ENCODE measurements around the gene MAPKBP1. TPM values are rescaled to one million over a fixed set of nuclear protein-coding genes. Genes with fewer than 3 reads are reported as not detected.
A peak's percentile ranks its signal among the peaks of the same experiment; 100 is the strongest.

Gene MAPKBP1
- total RNA-seq, 2 experiments from 2014 or later: 16.6 to 17.2 TPM

- intact Hi-C loops (cut with micrococcal nuclease): loop anchor here (1.0 kb wide), 1 partner anchor 39 kb away; no protein-coding TSS in a partner anchor
- peaks cover 4% of the 10 kb centered on the region for H3K36me3 Mint-ChIP-seq (ENCODE audit: low read depth)
- ChIA-PET POLR2A (interaction anchor here (0.6 to 3.8 kb wide), 5 partner anchors 10 to 148 kb away, joined by 3 to 29 read pairs (median 3); partner anchors contain the start of gene MAPKBP1), CTCF (interaction anchor here (0.6 to 15.8 kb wide), 43 partner anchors 9 to 395 kb away, joined by 3 to 337 read pairs (median 4); partner anchors contain the start of genes MAPKBP1, SPTBN5 and TYRO3)
- TF ChIP-seq CTCF (IDR thresholded peaks at IDR 0.05): peak; percentile 92
- H3K9me3 Mint-ChIP-seq: no peaks in the 10 kb centered on the region
- no peak overlapping the region for H3K27ac Mint-ChIP-seq
- no peaks in the 10 kb centered on the region for H3K27me3 Mint-ChIP-seq
- ATAC-seq (peak; percentile 91), DNase-seq (peak; percentile 86)
- H3K4me3 Mint-ChIP-seq: no peak overlapping the region
- H3K4me1 Mint-ChIP-seq (ENCODE audit: low read depth): peaks cover 18% of the 10 kb centered on the region
These were observed 37.3 kb downstream of the MAPKBP1 start for GRCh38 chr15:41811432-41812195.

- DNase-seq: no peak
- no peak for TF ChIP-seq CTCF (IDR thresholded peaks at IDR 0.05)
- ChIA-PET POLR2A (interaction anchor here (3.8 kb wide), 1 partner anchor 39 kb away, joined by 29 read pairs; the partner anchor contains the start of gene MAPKBP1), CTCF (interaction anchor here (1.2 to 15.8 kb wide), 14 partner anchors 8 to 208 kb away, joined by 3 to 337 read pairs (median 10); partner anchors contain the start of gene MAPKBP1)
- H3K27ac Mint-ChIP-seq: no peak overlapping the region
- H3K4me1 Mint-ChIP-seq (ENCODE audit: low read depth): peaks cover 18% of the 10 kb centered on the region
- intact Hi-C loops (cut with micrococcal nuclease): no loop called here
- no peaks in the 10 kb centered on the region for H3K27me3 Mint-ChIP-seq
- no peak for ATAC-seq
- no peaks in the 10 kb centered on the region for H3K9me3 Mint-ChIP-seq
- H3K4me3 Mint-ChIP-seq: no peak overlapping the region
- peaks cover 4% of the 10 kb centered on the region for H3K36me3 Mint-ChIP-seq (ENCODE audit: low read depth)
These were observed 38.6 kb downstream of the MAPKBP1 start for GRCh38 chr15:41812820-41813375.

GRCh38 chr15:41813426-41813825, 39.1 kb downstream of the MAPKBP1 start:
- Mint-ChIP-seq H3K27me3 (no peaks in the 10 kb centered on the region), H3K36me3 (ENCODE audit: low read depth) (peaks cover 5% of the 10 kb centered on the region), H3K4me1 (ENCODE audit: low read depth) (peaks cover 18% of the 10 kb centered on the region), H3K9me3 (no peaks in the 10 kb centered on the region), H3K27ac (no peak overlapping the region), H3K4me3 (no peak overlapping the region)
- intact Hi-C loops (cut with micrococcal nuclease): no loop called here
- CTCF ChIA-PET: interaction anchor here (3.4 to 15.8 kb wide), 2 partner anchors 24 to 38 kb away, joined by 39 to 337 read pairs; partner anchors contain the start of gene MAPKBP1
- DNase-seq (no peak), ATAC-seq (no peak)
- no peak for TF ChIP-seq CTCF (IDR thresholded peaks at IDR 0.05)
- POLR2A ChIA-PET: interaction anchor here (0.7 to 3.8 kb wide), 2 partner anchors 39 to 63 kb away, joined by 3 to 29 read pairs; partner anchors contain the start of gene MAPKBP1

- Mint-ChIP-seq H3K36me3 (ENCODE audit: low read depth) (peaks cover 5% of the 10 kb centered on the region), H3K9me3 (no peaks in the 10 kb centered on the region), H3K27me3 (no peaks in the 10 kb centered on the region), H3K4me3 (no peak overlapping the region), H3K4me1 (ENCODE audit: low read depth) (peaks cover 15% of the 10 kb centered on the region), H3K27ac (no peak overlapping the region)
- intact Hi-C loops (cut with micrococcal nuclease): no loop called here
- no peak for DNase-seq
- ATAC-seq: no peak
- TF ChIP-seq CTCF (IDR thresholded peaks at IDR 0.05): no peak
- ChIA-PET POLR2A (no interaction called here), CTCF (interaction anchor here (15.8 kb wide), 1 partner anchor 39 kb away, joined by 337 read pairs; the partner anchor contains the start of gene MAPKBP1)
These were observed 40.2 kb downstream of the MAPKBP1 start for GRCh38 chr15:41814534-41814933.
